ENCODE data around the gene SNCA. TPM values are rescaled to one million over a fixed set of nuclear protein-coding genes. Genes with fewer than 3 reads are reported as not detected.

SNCA gene
- total and polyA plus RNA-seq, 2 of the 8 experiments (the other 6 are each of a cell fraction or from before 2014, with no cell fraction given), result 8.5 to 16.8 TPM

DNA sequence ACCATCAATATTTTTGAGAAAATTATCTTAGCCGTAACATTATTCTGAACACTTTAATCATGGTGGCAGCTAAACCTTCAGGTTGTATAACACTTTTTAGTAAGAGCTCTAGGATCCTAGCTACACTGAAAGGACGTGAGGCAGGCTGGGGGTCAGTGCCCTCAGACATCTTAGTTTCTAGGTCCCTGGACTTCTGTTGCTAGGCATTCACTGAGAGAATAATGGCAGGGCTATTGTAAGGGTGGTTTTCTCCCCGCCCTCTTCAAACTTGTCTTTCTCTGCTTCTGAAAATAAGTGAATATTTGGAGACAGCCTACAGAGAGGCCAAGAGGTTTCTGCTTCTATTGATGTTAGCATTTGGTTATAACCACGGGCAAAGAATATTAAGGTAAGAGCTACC, 42.3 kb upstream of the SNCA start:
- Histone ChIP-seq H2AK5ac (ENCODE audit: low read depth, low read length) (no peak overlapping the region), H4K20me1 (replicated peaks in 1 of 2; ENCODE audit: control insufficient read depth in 1 of 2, insufficient read depth in 2 of 2, low read length in 2 of 2) (no peaks in the 10 kb centered on the region), H2BK5ac (ENCODE audit: low read depth, low read length) (no peak overlapping the region), H4K5ac (ENCODE audit: insufficient read length, low read depth, low read length) (no peak overlapping the region), H3K4ac (replicated peaks; ENCODE audit: insufficient read length, low read depth, low read length) (no peak overlapping the region), H3K79me1 (ENCODE audit: low read depth, low read length) (no peaks in the 10 kb centered on the region), H2BK120ac (replicated peaks; ENCODE audit: low read depth, low read length) (no peak overlapping the region), H3K36me3 (ENCODE audit: control insufficient read depth in 2 of 4, insufficient read depth in 4 of 4, low read length in 3 of 4) (no peaks in the 10 kb centered on the region), H4K8ac (ENCODE audit: extremely low read depth, insufficient read depth, low read length) (no peak overlapping the region), H4K91ac (replicated peaks; ENCODE audit: insufficient read length, low read length) (no peak overlapping the region), H3K4me3 (ENCODE audit: extremely low read depth in 1 of 4, insufficient read depth in 2 of 4, low read depth in 3 of 4, low read length in 4 of 4) (no peak overlapping the region), H3K23me2 (ENCODE audit: low read depth, low read length) (no peaks in the 10 kb centered on the region; the same call in 1 of the 2 replicates), H3K14ac (ENCODE audit: insufficient read length) (no peak overlapping the region), H2BK20ac (ENCODE audit: low read length) (no peak overlapping the region), H3K27ac (ENCODE audit: low read depth, low read length) (no peak overlapping the region), H3K4me1 (replicated peaks in 1 of 4; ENCODE audit: control insufficient read depth in 3 of 4, insufficient read depth in 4 of 4, low read length in 3 of 4) (no peaks in the 10 kb centered on the region), H3K56ac (replicated peaks; ENCODE audit: insufficient read length, low read depth, low read length) (no peak overlapping the region), H3K23ac (ENCODE audit: insufficient read length) (no peak overlapping the region), H3K9me3 (ENCODE audit: insufficient read depth in 2 of 2, low read depth in 1 of 2, low read length in 1 of 2) (no peaks in the 10 kb centered on the region), H3K18ac (ENCODE audit: extremely low read depth, low read length) (no peak overlapping the region), H2AFZ (ENCODE audit: low read length) (no peak overlapping the region), H3K27me3 (replicated peaks in 1 of 4; ENCODE audit: control insufficient read depth in 3 of 4, extremely low read depth in 1 of 4, insufficient read depth in 3 of 4, low read length in 3 of 4) (no peaks in the 10 kb centered on the region), H3K4me2 (ENCODE audit: insufficient read depth in 1 of 2, low read depth in 2 of 2, low read length in 2 of 2) (no peak overlapping the region), H3K9ac (replicated peaks in 1 of 4; ENCODE audit: extremely low read depth in 1 of 4, low read depth in 3 of 4, low read length in 3 of 4) (no peak overlapping the region), H2BK15ac (ENCODE audit: low read length) (no peak overlapping the region), H2BK12ac (ENCODE audit: low read depth, low read length) (no peak overlapping the region), H3K79me2 (ENCODE audit: control insufficient read depth in 1 of 2, insufficient read depth in 2 of 2, low read length in 2 of 2) (no peaks in the 10 kb centered on the region)
- 89% methylated on average over 4 of the region's 4 CpGs; no CpG with 5 or more reads in 1 of the 2 experiments for WGBS, 2 experiments (ENCODE audit: extremely low coverage in 1 of 2, insufficient coverage in 1 of 2, insufficient read length in 1 of 2, insufficient replicate concordance in 2 of 2, low coverage in 1 of 2, low lambda C conversion rate in 2 of 2, missing lambda C conversion rate in 1 of 2)
- no peak for FAIRE-seq
- POLR2A ChIA-PET (ENCODE audit: partially characterized antibody), result interaction anchor here (1.2 kb wide), 1 partner anchor 8 kb away, joined by 4 read pairs; no protein-coding TSS in a partner anchor
- CTCF ChIA-PET (ENCODE audit: partially characterized antibody), result interaction anchor here (0.8 to 1.8 kb wide), 3 partner anchors 19 to 361 kb away, joined by 3 to 4 read pairs (median 4); no protein-coding TSS in a partner anchor
- no peak for DNase-seq (ENCODE audit: low read depth in 1 of 2, low spot score in 2 of 2)
- TF ChIP-seq, protein P1, sequence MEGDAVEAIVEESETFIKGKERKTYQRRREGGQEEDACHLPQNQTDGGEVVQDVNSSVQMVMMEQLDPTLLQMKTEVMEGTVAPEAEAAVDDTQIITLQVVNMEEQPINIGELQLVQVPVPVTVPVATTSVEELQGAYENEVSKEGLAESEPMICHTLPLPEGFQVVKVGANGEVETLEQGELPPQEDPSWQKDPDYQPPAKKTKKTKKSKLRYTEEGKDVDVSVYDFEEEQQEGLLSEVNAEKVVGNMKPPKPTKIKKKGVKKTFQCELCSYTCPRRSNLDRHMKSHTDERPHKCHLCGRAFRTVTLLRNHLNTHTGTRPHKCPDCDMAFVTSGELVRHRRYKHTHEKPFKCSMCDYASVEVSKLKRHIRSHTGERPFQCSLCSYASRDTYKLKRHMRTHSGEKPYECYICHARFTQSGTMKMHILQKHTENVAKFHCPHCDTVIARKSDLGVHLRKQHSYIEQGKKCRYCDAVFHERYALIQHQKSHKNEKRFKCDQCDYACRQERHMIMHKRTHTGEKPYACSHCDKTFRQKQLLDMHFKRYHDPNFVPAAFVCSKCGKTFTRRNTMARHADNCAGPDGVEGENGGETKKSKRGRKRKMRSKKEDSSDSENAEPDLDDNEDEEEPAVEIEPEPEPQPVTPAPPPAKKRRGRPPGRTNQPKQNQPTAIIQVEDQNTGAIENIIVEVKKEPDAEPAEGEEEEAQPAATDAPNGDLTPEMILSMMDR (IDR thresholded peaks at IDR 0.05; ENCODE audit: control extremely low read depth in 1 of 3, insufficient read depth in 1 of 3, low read depth in 1 of 3, low read length in 3 of 3), result no peak
- TF ChIP-seq KDM1A (IDR thresholded peaks at IDR 0.05; ENCODE audit: borderline replicate concordance, low read length) (no peak), RNF2 (IDR thresholded peaks at IDR 0.05; ENCODE audit: borderline replicate concordance, low read depth, low read length, missing control alignments, poor library complexity, severe bottlenecking) (no peak), MAFK (IDR thresholded peaks at IDR 0.05; ENCODE audit: low read depth, low read length) (no peak), NANOG (IDR thresholded peaks at IDR 0.05; ENCODE audit: insufficient read depth, low read depth, low read length, poor library complexity, severe bottlenecking) (no peak), KDM5A (IDR thresholded peaks at IDR 0.05; ENCODE audit: low read length) (no peak)
